ENCODE results near the gene OCIAD2.
"Not testable (repeated sequence)": the region's sequence is repeated elsewhere in the genome, so short reads cannot be mapped to it uniquely, and the experiment has no call there.

OCIAD2 gene

GRCh38 chr4:48906206-48907173, at the start of gene OCIAD2:
TSS of gene OCIAD2 (minus strand) at chr4:48906774. CDS start at chr4:48904549, 2,225 bp downstream.
- DNase-seq: no peak

DNA sequence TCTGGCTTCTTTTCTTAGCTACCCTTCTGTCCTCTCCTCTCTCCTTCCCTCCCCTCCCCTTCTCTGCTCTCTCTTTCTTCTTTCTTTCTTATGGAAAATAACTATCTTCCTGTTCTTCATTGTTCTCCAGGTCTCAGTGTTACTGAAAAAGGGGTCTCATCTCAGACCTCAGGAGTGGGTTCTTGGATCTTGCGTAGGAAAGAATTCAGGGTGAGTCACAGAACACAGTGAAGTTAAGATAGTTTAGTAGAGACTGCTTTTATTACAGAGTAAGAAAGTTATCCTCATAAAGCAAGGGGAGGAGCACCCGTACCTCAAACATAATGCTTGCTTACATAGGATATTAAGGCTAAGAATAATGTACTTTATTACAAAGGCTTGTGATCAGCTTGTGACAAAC, 47.7 kb upstream of the OCIAD2 start:
- DNase-seq: no peak

GRCh38 chr4:48949518-48950219, 43.1 kb upstream of the OCIAD2 start:
- no peak for DNase-seq

- DNase-seq: no peak
These were observed 42.5 kb upstream of the OCIAD2 start for GRCh38 chr4:48949086-48949485.

- DNase-seq: no peak
These were observed 41.2 kb upstream of the OCIAD2 start for GRCh38 chr4:48947731-48948130.

- DNase-seq: no peak
These were observed 39.4 kb upstream of the OCIAD2 start for GRCh38 chr4:48945981-48946380.

DNA sequence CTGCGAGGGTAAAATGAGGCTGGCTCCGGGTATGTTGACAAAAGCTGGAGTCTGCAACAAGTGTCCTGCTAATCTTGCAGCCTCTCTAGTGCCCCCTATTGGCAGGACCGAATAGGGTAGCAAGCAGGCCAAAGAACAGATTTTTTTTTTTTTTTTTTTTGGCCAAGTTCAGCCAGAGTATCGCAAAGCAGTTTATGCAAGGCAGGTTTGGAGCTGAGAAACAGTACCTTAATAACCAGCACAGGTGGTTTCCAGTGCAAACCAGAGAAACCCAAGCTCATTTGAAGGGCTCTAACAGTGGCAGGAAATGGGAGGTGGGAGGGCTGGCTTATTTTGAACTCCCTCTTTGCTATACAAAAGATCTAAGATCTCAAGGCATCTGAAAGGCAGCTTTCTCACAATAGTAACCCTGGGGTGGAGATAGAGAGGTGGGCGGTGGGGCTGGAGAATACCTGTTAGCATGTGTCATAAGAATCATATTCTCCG, 38.2 kb upstream of the OCIAD2 start:
- no peak for DNase-seq

- no peak for DNase-seq
These were observed 37.7 kb upstream of the OCIAD2 start for GRCh38 chr4:48944252-48944651.

- DNase-seq: no peak
These were observed 36.8 kb upstream of the OCIAD2 start for GRCh38 chr4:48943387-48943786.

- DNase-seq: no peak
These were observed 33.2 kb upstream of the OCIAD2 start for GRCh38 chr4:48939785-48940184.

DNA sequence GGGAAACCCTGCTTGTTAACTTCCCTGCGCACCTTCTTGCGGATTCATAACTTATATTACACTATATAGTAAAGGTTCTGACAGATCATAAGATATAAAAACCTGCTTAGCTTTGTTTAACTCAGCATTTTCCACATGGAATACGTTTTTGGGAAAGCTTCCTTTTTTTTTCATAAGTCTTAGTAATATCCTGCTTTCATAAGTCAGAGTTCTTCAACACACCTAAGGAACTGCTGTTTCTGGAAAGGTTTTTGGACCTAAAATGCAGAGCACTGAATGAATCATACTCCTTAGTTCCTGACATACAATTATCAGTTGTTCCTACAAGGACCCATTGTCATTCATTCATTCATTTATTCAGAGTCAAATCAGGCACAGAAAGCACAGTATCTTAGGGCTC, 32.3 kb upstream of the OCIAD2 start:
- no peak for DNase-seq

DNA sequence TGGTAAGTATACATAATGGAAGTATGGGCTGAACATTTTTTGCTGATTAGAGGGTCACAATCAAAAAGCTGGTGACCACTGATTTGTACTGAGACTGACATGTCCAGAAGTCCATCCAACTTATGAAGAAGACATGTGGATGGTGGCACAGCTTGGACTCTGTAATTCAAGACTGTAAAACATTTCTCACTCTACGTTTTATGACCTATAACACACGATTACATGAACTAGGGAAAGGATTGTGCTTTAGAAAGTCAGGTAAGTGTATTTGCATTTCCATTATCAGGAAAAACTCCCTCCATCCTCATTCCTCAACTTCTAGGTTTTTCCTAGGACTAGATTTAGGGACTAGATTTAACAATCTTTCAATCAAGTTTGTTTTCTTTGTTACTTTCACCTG, 30.5 kb upstream of the OCIAD2 start:
- DNase-seq: no peak

- DNase-seq: no peak
These were observed 24.9 kb upstream of the OCIAD2 start for GRCh38 chr4:48931459-48931858.

DNA sequence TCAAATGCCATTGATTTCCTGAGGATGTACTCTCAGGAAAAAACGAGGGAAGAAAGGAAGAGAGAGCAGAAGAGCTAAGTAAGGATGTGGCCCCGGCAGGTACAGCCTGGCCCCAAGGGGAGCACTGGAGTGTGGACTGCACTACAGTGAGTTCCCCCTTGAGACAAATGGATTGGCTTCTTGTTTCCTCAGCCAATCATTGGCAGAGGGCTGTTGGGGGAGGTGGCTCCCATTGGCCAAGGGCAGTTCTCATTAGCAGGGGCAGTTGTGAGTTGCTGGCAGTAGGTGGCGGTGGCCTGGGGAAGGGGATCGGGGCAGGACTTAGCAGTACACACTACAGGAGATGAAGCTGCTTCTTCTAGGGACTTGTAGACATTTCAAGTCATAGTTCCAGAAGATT, 24.1 kb upstream of the OCIAD2 start:
- DNase-seq: no peak

DNA sequence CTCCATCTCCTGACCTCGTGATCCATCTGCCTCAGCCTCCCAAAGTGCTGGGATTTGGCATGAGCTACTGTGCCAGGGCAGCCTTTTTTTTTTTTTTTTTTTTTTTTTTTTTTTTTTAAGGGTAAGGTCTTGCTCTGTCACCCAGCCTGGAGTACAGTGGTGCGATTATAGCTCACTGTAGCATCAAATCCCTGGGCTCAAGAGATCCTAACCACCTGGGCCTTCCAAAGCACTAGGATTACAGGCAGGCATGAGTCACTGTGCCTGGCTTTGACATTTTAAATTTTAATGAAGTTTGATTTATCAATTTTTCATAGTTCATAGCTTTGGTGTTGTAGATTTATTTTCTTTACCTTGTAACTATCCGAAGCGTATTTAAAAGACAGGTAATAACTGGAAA, 17.8 kb upstream of the OCIAD2 start:
- no peak for DNase-seq

DNA sequence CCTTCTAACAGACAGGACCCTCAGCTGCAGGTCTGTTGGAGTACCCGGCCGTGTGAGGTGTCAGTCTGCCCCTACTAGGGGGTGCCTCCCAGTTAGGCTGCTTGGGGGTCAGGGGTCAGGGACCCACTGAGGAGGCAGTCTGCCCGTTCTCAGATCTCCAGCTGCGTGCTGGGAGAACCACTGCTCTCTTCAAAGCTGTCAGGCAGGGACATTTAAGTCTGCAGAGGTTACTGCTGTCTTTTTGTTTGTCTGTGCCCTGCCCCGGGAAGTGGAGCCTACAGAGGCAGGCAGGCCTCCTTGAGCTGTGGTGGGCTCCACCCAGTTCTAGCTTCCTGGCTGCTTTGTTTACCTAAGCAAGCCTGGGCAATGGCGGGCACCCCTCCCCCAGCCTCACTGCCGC, 16.5 kb upstream of the OCIAD2 start:
- not testable (repeated sequence) for DNase-seq

DNA sequence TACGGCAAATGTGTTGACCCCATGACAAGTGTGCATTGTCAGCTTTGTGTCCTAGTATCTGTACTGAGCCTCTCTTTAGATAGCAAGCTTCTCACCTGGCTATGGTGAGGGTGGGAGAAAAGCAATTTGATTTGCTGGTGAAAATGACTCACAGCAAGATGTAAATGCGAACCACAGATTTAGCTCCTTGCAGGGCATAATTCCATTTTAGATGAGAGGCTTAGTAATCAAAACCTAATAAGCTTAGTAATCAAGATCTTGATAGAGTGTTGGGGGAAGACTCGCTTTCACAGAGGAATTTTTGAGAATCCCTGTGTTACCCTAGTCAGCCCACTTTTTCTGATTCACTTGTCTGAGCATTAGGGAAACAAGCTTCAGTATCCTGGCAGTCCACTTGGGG, 7.7 kb upstream of the OCIAD2 start:
- no peak for DNase-seq

GRCh38 chr4:48913346-48913745, 6.8 kb upstream of the OCIAD2 start:
- DNase-seq: no peak

GRCh38 chr4:48912349-48912748, 5.8 kb upstream of the OCIAD2 start:
- DNase-seq: no peak

DNA sequence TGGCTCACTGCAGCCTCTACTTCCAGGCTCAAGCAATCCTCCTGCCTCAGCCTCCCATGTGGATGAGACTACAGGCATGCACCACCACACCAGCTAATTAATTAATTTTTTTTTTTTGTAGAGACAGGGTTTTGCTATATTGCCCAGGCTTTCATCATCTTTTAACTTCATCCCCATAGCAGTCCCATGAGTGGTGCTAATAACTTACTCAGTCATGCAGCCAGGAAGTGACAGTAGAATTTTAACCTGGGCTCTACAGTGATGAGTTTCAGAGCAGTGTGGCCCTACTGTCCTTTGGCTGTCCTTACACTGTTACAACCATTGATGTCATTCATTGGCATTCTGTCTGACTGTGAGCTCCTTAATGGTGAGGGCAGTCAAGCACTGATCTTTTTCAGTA, 3.9 kb upstream of the OCIAD2 start:
- no peak for DNase-seq

- DNase-seq: no peak
These were observed 3.1 kb upstream of the OCIAD2 start for GRCh38 chr4:48909697-48910096.

DNA sequence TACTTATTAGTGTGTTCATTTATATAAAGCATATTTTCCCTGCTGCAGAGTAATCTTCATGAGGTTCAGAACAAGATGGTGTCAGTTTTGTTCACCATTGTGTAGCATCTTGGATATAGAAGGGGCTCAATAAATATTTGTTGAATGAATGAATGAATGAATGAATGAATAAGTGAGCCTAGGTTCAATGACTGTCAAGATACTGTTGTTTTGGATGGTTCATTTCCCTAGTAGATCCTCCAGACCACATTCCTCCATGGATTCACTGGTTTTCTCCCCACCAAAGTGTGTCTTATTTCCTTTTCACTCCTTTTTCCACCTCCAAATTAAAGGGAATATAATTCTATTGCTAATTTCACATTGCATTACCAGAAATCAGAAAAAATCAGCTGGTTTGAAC, 2.1 kb upstream of the OCIAD2 start:
- no peak for DNase-seq

DNA sequence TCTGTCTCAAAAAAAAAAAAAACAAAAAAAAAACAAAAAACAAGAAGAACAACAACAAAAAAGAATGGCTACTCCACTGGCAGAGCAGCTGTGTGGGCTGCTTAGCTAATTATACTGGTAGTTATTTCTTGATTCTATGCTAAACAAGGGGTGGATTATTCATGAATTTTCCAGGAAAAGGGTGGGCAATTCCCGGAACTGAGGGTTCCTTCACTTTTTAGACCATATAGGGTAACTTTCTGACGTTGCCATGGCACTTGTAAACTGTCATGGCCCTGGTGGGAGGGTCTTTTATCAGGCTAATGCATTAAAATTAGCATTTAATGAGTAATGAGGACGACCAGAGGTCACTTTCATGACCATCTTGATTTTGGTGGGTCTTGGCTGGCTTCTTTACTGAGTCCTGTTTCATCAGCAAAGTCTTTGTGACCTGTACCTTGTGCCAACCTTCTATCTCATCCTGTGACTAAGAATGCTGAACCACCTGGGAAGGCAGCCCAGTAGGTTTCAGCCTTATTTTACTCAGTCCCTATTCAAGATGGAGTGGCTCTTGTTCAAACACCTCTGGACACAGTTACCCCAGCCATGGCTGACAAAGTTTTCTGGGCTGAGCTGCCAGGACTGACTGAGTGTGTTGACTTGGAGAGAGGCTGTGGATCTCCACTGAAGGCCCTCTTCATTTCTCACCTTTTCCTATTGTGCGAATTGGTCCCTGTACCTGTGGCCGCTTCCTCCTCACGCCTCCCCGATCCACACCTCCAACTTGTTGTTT, 1.3 kb upstream of the OCIAD2 start:
- no peak for DNase-seq

Data from SIG-M5 (cell line).